ENCODE measurements around the gene ZBTB8A.
"Not testable (repeated sequence)": the region's sequence is repeated elsewhere in the genome, so short reads cannot be mapped to it uniquely, and the experiment has no call there.

Gene ZBTB8A

DNA sequence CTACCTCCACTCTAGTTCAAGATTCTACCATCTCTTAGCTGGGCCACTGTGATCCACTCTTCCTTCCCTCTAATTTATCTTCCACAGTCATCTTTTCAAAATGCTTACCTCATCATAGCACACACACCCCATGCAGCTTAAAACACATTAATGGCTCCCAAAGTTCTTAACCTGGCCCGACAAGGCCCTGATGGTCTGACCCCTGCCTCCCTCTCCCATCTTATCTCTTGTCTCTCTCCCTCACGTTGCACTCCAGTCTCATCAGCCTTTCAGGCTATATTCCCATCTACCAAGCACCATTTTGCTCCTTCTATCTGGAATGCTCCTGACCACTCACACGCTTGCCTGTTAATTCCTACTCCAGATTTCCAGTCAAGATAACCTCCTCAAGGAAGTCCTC, 2.5 kb upstream of the ZBTB8A start:
- no peak for DNase-seq (ENCODE audit: low read depth in 2 of 2)

DNA sequence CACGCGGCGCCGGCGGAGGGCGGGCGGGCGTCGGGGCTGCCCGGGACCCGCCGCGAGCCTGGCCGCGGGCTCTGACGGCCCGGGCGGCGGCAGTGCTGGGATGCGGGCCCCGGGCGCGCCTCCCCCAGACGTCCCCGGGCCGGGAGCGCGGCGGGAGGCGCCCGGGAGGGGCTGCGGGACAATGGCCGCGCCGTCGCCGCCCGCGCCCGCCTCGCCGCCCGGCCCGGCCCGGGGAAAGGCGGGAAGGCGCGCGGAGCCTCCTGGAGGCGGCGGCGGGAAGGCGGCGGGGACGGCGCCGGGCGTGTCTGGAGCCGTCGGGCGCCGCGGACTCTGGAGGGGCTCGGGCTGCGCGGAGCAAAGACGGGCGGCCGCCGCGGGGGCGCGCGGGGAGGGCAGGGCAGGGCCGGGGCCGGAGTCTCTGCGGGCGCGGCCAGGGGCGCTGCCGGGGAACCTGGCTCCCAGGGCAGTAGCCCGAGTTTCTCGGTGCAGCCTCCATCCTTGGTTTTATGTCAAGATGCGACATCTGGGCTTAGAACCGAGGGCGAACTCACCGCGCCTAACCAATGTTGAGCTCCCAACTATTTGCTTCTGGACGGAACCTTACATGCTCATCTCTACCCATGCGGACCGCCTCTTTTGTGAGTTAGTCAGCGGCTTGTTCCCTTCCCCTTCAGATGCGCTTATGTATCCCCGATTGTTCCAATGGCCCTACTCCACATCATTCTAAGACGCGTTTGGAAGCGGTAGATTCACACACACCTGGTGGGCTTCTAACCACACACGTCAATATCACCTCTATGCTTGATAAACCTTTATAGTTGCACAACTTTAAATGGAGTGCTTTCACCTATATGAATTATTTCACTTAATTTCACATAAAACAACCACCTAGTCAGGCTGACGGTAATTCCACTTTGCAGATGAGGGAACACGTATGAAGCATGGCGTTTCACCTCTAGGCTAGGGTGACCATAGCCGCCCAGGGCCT, 651 bp downstream of the ZBTB8A start:
- DNase-seq (ENCODE audit: low read depth in 2 of 2), result no peak

DNA sequence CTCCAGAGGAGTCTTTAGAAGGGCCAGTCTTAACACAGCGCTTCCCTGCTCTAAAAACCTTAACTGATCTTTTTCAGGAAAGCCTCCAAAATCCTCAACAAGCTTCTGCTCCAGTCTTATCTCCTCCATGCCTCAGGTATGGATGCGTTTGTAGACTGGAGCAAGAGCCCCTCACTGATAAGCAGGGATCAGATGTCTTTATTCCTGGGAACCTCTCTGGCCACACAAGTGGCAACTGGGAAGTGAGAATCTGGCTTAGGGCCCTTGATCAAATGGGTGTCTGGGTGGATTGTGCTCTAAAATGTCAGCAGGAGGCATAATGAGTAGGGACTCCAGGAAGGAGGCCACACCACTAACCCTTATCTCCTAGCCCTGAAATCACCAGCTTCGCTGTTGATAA, 1.4 kb downstream of the ZBTB8A start:
- no peak for DNase-seq (ENCODE audit: low read depth in 2 of 2)

DNA sequence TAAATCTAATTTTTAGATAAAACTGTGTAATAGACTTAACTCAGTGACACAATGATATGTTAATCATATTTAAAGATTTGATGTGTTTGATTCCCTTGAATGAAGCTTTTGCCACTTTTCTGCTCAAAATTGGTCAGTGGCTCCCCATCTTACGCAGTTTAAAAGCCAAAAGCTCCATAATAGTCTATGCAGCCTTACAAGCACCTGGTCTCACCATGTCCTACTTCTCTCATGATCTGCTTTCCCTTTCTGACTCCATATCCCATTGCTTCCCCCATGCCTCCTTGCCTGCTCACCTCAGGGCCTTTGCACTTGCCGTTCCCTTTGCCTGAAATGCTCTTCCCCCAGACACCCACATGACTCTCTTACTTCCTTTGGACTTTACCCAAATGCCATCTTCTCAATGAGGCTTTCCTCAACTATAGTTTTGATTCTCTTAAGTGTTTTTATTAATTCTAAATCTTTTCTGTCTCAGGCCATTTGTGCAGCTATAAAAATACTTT, 1.9 kb downstream of the ZBTB8A start:
- DNase-seq (ENCODE audit: low read depth in 2 of 2), result no peak

DNA sequence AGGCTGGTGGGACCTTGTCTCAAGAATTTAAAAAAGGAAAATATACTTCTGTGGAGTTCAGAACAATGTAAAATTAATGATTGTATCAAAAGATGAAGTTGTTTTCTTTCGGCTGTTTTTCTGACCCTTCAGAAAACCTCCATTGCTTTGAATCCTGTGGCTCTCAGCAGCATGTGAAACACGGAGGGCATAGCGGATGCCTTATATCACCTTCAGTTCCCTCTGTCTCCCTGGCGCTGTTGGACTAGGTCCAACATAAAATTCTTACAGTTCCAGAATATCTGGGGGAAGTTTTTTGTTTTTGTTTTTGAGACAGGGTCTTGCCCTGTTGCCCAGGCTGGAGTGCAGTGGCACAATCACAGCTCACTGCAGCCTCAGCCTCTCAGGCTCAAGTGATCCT, 7.4 kb downstream of the ZBTB8A start:
- no peak for DNase-seq (ENCODE audit: low read depth in 2 of 2)

DNA sequence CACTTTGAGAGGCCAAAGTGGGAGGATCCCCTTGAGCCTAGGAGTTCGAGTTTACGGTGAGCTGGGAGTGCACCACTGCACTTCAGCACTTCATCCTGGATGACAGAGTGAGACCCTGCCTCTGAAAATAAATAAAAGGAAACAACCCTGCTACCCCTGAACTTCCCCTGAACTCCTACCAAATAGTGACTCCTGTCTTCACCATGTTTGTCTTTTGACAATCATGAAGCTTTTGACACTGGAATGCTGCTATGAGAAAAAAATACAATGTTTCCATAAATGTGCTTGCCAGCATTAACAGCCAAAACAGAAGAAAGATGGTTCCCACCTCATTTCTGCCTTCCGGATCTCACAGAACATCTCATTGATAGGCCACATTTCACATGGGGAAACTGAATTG, 10.4 kb downstream of the ZBTB8A start:
- no peak for DNase-seq (ENCODE audit: low read depth in 2 of 2)

DNA sequence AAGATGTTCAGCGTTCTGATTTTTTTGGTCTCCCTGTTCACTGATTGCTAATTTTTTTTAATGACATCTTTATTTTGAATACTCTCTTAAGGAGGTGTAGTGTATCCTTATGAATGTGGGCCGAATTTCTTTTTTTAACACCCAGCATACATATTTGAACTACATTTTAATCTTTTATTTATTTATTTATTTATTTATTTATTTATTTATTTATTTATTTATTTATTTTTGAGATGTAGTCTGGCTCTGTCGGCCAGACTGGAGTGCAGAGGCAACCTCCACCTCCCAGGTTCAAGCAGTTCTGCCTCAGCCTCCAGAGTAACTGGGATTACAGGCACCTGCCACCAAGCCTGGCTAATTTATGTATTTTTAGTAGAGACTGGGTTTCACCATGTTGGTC, 15.1 kb downstream of the ZBTB8A start:
- no peak for DNase-seq (ENCODE audit: low read depth in 2 of 2)

DNA sequence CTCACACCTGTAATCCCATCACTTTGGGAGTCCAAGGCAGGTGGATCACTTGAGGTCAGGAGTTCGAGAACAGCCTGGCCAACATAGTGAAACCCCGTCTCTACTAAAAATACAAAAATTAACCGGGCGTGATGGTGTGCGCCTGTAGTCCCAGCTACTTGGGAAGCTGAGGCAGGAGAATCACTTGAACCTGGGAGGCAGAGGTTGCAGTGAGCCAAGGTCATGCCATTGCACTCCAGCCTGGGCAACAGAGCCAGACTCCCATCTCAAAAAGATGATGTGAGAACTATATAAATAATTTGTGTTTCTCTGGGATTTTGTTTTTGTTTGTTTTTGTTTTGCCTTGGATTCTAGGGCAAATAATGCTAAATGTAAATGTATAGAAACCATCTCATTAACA, 17.8 kb downstream of the ZBTB8A start:
- DNase-seq (ENCODE audit: low read depth in 2 of 2), result not testable (repeated sequence)

DNA sequence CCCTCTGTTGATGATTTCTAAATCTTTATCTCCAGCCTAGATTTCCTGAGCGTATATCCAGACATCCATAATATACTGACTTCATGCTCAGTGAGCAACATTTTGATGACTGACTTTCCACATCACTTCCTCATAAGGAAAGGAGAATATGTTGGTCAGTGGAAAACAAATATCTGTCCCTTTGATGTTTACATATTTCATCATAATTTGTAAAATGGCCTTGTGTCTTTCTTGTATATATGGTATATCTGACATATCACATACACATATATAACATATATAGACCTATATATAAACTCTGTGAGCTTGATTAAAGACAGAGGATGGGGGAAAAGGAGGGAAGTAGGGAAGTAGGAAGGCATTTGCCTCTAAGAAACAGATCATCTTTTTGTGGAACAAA, 18.6 kb downstream of the ZBTB8A start:
- DNase-seq (ENCODE audit: low read depth in 2 of 2), result no peak

DNA sequence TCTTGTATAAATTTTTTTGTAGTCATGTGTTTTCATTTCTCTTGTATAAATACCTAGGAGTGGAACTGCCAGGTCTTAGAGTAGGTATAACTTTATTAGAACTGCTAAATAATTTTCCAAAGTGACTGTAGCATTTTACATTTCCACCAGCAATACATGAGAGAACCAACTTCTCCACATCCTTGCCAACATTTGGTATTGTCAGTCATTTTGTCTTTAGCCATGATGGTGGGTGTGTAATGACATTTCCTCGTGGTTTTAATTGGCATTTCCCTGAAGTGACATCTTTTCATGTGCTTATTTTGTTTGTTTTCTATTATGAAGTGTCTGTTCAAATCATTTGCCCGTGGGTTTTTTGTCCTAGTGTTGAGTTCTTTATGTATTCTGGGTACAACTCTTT, 29.7 kb downstream of the ZBTB8A start:
- no peak for DNase-seq (ENCODE audit: low read depth in 2 of 2)

DNA sequence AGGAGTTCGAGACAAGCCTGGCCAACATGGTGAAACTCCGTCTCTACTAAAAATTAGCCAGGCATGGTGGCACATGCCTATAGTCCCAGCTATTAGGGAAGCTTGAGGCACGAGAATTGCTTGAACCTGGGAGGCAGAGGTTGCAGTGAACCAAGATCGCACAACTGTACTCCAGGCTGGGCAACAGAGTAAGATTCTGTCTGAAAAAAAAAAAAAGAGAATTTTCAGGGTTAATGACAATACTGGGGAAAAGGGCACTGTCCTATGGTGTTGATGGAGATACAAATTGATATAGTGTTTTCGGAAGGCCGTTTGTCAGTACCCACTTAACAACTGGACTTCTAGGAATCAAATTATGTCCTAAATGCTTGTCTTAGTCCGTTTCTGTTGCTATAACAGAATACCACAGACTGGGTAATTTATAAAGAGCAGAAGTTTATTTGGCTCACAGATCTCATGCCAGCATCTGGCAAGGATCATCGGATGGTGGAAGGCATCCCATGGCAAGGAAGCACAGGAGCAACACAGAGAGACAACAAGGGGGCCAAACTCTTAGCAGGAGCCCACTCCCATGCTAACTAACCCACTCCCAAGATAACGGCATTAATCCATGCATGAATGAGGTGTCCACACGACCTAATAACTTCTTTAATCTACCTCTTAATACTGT, 41.3 kb downstream of the ZBTB8A start:
- no peak for DNase-seq (ENCODE audit: low read depth in 2 of 2)

DNA sequence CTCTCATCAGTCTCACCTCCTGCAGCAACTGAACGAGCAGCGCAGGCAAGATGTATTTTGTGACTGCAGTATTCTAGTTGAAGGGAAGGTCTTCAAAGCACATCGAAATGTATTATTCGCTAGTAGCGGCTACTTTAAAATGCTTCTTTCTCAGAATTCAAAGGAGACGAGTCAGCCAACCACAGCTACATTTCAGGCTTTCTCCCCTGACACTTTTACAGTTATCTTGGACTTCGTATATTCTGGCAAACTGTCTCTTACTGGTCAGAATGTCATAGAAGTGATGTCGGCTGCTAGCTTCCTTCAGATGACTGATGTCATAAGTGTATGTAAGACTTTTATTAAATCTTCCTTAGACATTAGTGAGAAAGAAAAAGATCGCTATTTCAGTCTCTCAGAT, 53.7 kb downstream of the ZBTB8A start:
- no peak for DNase-seq (ENCODE audit: low read depth in 2 of 2)

DNA sequence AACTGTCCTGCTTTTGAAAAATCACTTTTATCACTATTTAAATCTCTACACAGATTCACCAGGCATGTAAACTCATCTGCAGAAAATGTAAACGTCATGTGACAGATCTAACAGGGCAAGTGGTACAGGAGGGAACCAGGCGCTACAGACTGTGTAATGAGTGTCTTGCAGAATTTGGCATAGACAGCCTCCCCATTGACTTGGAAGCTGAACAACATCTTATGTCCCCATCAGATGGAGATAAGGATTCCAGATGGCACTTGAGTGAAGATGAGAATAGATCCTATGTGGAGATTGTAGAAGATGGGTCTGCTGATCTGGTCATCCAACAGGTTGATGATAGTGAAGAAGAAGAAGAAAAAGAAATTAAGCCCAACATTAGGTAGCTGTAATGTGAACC, 60.8 kb downstream of the ZBTB8A start:
- no peak for DNase-seq (ENCODE audit: low read depth in 2 of 2)

DNA sequence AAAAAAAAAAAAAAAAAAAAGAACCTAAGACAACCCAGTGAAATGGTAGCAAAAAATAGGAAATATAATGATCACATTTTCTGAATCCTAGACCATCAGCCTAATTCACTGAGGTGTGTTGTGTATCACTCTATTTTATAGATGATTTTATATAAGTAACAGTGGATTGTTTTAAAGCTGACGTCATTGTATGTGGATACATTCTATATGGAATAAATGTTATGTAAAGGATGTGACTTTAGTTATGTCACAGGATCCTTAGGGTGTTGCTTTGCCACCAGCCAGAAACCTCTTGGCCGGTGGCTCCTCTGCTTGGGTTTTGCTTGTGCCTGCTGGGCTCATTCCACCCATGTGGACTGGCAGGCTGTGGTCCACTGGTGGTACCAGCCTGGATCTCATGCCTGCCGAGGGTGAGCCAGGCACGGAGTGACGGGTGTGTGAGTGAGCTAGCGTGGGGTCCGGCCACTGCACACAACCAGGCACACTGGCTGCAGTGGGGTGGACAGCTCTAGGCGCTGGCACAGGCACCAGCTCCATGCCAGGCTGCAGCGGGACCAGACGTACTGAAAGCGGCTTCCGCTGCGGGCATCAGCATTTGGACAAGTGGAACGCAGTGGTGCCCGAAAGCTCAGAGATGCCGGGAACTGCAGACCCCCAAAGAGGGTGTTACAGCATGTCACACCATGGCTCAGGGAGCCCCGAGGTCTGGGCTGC, 66.6 kb downstream of the ZBTB8A start:
- DNase-seq (ENCODE audit: low read depth in 2 of 2), result no peak

DNA sequence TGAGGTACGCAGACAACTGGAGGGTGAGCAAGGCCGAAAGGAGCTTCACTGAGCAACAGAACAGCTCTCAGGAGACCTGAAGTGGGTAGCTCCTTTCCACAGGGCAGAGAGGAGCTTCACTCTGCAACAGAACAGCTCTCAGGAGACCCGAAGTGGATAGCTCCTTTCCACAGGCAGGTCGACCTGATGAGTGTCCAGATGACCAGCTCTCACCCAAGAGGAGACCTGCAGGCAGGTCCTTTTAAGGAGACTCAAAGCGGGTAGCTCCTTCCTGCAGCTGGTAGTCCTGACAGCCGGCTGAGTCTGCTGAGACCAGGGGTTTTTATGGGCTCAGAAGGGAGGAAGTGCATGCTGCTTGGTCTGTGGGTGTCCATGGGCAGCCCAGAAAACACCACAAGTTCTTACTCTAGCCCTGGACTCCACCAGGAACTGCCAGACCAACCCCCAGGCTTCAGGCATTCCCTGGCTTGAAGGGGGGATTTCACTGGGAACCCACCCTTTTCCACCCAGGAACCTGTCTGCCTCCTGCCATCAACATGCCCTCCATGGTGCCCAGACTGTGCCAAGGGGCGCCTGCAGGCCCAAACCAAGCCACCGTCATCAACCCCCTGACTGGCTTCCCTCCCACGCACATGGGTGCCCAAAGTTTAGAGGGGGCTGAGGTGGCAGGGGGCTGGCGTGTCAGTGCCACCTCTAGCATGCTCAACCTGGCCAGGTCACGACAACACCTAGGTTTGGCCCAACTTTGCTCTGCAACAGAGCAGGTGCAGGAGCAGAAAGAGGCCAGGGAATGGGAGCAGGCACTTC, 67.5 kb downstream of the ZBTB8A start:
- no peak for DNase-seq (ENCODE audit: low read depth in 2 of 2)

DNA sequence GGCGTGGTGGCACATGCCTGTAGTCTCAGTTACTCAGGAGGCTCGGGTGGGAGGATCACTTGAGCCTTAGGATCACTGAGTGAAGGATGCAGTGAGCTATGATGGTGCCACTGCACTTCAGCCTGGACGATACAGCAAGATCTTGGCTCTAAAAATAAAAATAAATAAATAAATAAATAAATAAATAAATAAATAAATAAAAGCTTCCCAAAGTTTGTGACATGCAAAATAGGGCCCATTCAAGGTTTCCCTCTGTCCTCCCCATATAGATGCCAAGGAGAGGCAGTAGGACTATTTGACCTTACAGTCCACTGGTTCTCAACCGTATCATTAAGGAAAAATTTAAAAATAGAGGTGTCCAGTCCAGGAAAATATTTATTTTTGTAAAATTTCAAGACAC, 70.0 kb downstream of the ZBTB8A start:
- no peak for DNase-seq (ENCODE audit: low read depth in 2 of 2)

DNA sequence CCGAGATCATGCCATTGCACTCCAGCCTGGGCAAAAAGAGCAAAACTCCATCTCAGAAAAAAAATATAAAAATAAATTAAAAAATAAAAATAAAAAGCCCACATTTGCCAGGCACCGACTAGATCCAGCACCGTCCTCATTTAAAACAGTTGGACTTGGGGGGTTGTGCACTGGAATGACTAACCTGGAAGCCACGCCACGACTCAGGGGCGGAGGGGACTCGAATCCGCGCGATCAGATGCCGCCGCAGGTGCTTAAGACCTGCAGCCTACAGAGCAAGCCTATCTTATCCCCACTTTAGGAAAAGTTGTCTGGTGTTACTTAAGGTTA, 72.6 kb downstream of the ZBTB8A start:
- no peak for DNase-seq (ENCODE audit: low read depth in 2 of 2)

DNA sequence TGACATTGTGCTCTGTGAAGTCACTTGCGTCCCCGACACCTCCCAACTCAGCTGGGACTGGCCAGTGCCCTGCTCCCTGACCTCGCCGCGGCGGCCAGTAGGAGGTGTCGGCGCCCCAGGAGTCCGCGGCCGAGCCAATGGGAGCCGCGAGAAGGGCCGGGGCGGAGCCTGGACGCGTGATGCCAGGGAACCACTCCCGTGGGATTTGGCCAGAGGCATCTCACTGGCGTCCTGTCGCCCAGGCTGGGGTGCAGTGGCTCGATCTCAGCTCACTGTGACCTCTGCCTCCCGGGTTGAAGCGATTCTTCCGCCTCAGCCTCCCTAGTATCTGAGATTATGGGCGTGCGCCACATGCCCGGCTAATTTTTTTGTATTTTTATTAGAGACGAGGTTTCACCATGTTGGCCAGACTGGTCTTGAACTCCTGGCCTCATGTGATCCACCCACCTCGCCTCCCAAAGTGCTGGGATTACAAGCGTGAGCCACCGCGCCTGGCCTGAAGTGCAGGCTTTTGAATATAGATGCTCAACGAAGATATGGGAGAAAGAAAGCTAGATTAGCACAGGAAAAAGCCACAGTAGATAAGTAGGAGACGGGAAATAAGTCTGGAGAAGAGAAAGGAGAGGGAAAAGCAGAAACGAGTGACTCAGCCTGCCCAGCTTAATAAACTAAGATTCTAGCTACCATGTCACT, 73.1 kb downstream of the ZBTB8A start:
- peak in 1 of 2 donors; percentile 16 for DNase-seq (ENCODE audit: low read depth in 2 of 2)

DNA sequence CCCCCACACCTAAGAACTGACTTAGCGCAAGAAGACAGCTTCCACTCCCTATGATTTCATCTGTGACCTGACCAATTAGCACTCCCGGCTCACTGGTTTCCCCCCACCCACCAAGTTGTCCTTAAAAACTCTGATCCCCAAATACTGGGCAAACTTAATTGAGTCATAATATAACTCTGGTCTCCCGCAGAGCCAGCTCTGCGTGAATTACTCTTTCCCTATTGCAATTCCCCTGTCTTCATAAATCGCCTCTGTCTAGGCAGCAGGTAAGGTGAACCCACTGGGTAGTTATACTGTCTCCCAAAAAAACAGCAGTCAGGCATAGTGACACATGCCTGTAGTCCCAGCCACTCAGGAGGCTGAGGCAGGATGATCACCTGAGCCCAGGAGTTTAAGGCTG, 74.2 kb downstream of the ZBTB8A start:
- DNase-seq (ENCODE audit: low read depth in 2 of 2), result no peak

DNA sequence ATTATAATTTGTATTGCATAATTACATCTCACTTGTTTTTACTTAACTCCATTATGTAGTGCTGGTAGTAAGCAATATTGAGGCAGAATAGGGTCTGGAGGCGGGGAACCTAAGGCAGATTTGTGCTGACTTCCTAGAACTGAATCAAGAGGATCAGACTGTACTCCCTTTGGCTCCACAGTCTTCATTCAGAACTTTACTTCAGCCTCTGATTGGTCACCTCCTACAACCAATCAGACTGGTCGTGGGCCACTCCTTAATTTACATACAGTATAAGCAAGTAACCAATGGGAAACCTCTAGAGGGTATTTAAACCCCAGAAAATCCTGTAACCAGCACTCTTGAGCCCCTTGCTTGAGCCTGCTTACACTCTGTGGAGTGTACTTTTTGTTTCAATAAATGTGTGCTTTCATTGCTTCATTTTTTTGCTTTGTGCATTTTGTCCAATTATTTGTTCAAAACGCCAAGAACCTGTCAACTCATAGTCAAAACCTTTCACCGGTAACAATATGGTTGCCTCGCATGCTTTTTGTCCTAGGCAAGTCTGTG, 79.5 kb downstream of the ZBTB8A start:
- DNase-seq (ENCODE audit: low read depth in 2 of 2), result no peak

All from stimulated activated CD8-positive, alpha-beta memory T cell treated with anti-CD3 and anti-CD28 coated beads, Interleukin-15, amount 100 ng/mL, for 4 hours (primary cell).